UCSD-AML1 (cell line): ENCODE results near the gene ITGA5.

ENCODE experiments used
- DNase-seq: peaks from one replicate; lab custom pipeline; 2025; ENCODE audit not compliant: unreplicated experiment; lab: John Stamatoyannopoulos, UW

ITGA5 gene

GRCh38 chr12:54431911-54432814 is 13.1 kb upstream of the ITGA5 start:
- DNase-seq, result no peak

GRCh38 chr12:54430471-54431069 is 11.5 kb upstream of the ITGA5 start:
- no peak for DNase-seq

- DNase-seq, result no peak
These were observed 10.0 kb upstream of the ITGA5 start for GRCh38 chr12:54429014-54429471.

GRCh38 chr12:54428050-54429013 is 9.3 kb upstream of the ITGA5 start:
- DNase-seq, result peak; percentile 67

- no peak for DNase-seq
These were observed 8.0 kb upstream of the ITGA5 start for GRCh38 chr12:54427106-54427505.

- no peak for DNase-seq
These were observed 7.6 kb upstream of the ITGA5 start for GRCh38 chr12:54426690-54427089.

- no peak for DNase-seq
These were observed 6.6 kb upstream of the ITGA5 start for GRCh38 chr12:54425702-54426101.

GRCh38 chr12:54424224-54424623 is 5.2 kb upstream of the ITGA5 start:
- no peak for DNase-seq

GRCh38 chr12:54423816-54424150 is 4.7 kb upstream of the ITGA5 start:
- DNase-seq, result no peak

GRCh38 chr12:54421879-54422250 is 2.8 kb upstream of the ITGA5 start:
- DNase-seq, result no peak

- no peak for DNase-seq
These were observed 2.3 kb upstream of the ITGA5 start for GRCh38 chr12:54421175-54421878.

- no peak for DNase-seq
These were observed 1.7 kb upstream of the ITGA5 start for GRCh38 chr12:54420766-54421144.

GRCh38 chr12:54418441-54419087 is 502 bp downstream of the ITGA5 start:
- DNase-seq, result no peak

- DNase-seq, result peak; percentile 49
These were observed 1.2 kb downstream of the ITGA5 start for GRCh38 chr12:54417712-54418440.

- no peak for DNase-seq
These were observed 2.1 kb downstream of the ITGA5 start for GRCh38 chr12:54416687-54417603.

GRCh38 chr12:54415221-54415929 is 3.7 kb downstream of the ITGA5 start:
- no peak for DNase-seq

GRCh38 chr12:54413284-54414190 is 5.5 kb downstream of the ITGA5 start:
- DNase-seq, result peak; percentile 81
